GM19467 (cell line): Measurements from ENCODE around the gene STK38L.

Experiments used
- ATAC-seq: cut with Tn5 transposase; IDR thresholded peaks from one replicate; pipeline ENCODE4 v1.9.1; 2021; ENCODE audit warnings: mild to moderate bottlenecking, moderate library complexity; ENCODE audit not compliant: unreplicated experiment

The STK38L gene

DNA sequence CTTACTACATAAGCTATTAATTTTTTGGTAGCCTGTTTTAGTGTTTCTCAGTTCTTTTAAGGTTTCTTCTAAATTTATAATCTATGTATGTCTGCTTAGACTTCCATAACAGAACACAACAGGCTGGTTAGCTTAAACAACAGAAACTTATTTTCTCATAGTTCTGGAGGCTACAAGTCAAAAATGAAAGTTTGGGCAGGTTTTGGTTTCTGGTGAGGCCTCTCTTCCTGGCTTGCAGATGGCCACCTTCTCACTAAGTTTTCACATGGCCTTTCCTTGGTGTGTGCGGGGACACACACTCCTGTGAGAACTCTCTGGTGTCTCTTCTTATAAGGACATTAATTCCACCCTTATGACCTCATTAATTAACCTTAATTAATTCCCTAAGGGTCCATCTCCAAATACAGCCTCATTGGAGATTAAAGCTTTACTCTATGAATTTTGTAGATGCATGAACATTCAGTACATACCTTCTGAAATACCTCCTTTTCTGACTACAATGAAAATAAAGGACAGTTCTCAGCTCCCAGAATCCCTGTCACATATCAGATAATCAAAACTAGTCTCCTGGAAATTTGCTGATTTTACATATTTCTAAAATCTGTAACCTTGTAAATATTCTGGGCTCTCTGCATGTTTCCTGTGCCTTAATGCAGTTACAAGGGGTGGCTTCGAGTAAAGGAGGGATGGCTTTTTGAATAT is 65.4 kb downstream of the STK38L start:
- no peak for ATAC-seq

- no peak for ATAC-seq
Measured at GRCh38 chr12:27309995-27310315, 65.9 kb downstream of the STK38L start.

DNA sequence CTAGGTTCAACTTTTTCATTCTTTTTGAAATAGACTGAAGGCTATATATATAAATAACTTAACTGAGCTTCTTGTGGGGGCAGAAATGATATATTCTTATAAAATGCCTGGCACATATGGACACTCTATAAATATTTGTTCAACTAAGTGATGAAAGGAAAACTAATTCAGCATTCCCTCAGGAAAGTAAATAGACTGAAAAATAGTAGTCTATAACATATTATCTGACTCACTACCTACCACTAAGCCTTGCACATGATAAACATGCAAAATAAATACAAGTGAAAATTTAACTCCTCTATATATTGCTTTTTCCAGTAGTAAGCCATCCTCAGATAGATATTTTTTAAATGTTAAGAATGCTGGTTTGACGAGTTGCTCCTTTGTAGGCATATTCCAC is 72.9 kb downstream of the STK38L start:
- no peak for ATAC-seq

GRCh38 chr12:27319409-27319808 is 75.3 kb downstream of the STK38L start:
- no peak for ATAC-seq

- no peak for ATAC-seq
Measured at GRCh38 chr12:27319848-27320247, 75.8 kb downstream of the STK38L start.

GRCh38 chr12:27324530-27324929 is 80.4 kb downstream of the STK38L start:
- ATAC-seq = no peak

DNA sequence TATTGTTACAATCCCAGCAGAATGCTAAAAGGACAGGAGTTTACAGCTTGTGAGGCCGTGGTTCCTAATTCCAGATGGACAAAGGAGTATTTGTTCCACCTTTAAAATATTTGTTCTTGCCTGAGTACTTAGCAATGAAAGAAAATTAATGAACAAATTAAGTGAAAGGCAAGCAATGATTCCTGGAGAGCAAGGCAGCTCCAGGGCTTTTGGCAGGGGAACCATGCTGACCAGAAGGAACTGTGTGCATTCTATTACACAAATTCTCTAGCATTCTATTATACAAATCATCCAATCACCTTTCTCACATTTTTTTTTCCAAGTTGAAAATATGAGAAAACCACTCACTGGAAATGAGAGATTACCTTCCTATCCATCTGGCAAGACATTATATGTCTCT is 86.8 kb downstream of the STK38L start:
- ATAC-seq = no peak

GRCh38 chr12:27331291-27331926 is 87.3 kb downstream of the STK38L start:
- ATAC-seq = peak; percentile 25

- no peak for ATAC-seq
Measured at GRCh38 chr12:27331927-27332324, 87.8 kb downstream of the STK38L start.

GRCh38 chr12:27332407-27332713 is 88.3 kb downstream of the STK38L start:
- no peak for ATAC-seq

DNA sequence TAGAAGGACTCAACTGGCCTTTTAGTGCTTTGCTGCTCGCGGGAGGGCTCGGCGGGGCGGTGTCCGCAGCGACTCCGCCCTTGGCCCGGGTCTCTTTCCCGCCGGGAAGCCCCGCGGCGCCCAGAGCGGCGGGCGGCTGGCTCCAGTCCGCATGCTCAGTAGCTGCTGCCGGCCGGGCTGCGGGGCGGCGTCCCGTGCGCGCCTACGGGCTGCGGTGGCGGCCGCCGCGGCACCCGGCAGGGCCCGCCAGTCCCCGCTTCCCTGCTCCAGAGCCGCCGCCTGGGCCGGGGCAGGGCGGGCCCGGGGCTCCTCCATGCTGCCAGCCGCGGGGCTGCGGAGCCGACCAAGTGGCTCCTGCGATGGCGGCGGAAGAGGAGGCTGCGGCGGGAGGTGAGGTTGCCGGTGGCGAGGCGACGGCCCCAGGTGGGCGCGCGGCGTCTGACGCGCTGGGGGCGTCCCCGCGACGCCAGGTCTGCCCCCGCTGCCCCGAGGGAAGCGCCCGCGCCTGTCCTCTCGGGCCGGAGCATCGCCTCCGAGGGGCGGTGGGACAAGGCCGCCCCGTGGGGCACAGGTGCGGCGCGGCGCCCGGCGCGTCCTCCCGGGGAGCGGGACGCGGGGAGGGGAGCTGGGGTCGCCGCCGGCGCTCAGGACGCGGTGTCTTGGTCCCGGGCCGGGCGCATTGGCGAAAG is 88.8 kb downstream of the STK38L start, which contains the start of gene BMAL2:
Gene BMAL2, plus strand, starts transcription at position 123 of the 689 bp plus-strand sequence. Its CDS starts 237 bp downstream, at position 360.
- ATAC-seq = peak; percentile 38

DNA sequence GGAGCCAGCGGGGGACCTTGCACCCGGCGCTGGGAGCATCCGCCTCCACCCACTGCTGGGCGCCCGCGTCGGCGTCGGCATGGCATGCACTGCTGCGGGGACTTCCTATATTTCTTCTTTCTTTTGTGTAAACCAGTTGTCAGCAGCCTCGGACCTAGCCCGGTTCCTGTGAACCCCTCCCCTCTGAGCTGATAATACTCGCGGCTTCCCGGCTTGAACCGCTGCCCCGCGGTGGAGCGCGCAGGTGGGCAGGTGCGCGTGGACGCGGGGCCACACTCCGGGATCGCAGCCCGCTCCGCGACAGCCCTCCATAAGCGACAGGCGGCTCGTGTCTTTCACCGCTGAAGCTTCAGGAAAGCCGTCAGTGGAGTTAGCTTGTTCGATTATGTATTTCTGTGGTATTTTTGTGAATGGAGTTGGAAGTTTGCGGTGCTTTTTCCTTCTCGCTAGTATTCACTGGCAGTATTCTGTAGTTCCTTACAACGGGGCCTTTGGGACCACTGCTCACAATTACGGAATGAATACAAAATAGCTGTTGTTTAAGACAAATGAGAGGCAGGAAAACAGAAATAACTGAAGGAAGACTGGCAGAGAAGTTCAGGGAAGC is 89.4 kb downstream of the STK38L start:
- peak; percentile 23 for ATAC-seq

DNA sequence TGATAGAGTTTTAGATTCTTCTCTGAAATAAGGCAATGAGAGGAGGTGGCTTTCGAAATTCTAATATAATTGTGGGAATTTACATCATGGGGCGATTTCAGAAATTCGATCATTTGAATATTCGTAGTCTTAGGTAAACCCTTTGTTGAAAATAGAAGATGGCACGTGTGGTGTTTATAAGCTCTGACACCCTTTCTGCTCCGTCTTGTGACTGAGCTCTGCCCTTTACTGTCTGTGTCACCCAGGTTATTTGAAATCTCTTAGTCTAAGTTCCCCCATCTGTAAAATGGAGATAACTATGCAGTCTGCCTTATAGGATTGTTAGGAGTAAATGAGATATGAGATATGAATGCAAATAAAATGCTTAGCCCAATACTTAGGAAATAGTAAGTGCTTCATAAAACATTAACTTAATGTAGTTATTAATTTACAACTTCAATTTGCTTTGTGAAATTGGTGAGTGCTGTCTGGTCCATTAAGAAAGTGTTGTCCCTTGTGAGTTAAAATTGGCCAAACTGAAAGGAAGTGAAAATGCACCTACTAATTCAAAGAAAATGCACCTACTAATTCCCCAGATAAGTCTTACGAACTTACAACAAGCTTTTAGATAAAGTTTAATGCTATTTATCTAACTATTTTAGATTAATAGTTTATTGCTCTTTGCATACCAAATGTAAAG is 90.1 kb downstream of the STK38L start:
- ATAC-seq = peak; percentile 17

GRCh38 chr12:27334721-27335082 is 90.6 kb downstream of the STK38L start:
- ATAC-seq = no peak

DNA sequence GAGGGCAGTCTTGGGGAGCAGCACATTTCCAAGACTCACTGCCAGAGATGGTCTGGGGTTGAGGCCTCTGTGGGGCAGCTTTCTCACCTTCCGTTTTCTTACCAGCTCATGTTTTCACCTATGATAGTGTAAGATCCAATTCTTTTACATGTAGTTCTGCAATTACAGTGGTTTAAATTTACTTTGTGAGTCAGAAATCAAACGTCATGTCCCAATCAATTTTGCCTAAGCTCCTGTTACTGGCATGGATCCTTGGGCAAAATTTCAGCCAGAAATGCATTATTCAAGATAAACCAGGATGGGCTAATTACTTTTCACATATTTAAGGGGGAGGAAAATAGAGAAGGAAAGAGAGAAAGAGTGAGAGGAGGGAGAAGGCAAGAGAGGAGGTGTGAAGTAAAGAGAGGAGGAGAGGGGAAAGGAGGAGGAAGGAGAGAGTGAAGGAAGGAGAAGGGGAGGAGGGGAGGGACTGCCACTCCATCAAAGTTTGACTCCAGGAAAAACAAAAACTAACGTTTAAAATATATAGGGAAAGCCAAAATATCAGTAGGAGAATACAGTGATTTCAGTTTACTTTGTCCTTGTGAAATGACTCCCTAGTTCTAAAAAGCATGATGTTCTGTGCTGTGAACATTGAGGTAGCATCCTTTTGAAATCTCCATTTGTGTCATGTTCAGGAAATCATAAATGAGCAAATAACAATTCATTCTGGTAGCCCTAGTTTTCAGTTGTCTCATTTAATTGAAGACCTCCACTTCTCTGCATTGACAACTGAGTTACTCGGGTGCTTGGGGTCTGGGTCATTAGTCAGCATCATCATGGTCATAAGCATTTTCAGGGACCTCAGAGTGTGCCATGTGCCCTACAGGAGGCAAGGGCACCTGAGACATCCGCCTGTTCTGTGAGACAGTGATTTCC is 91.5 kb downstream of the STK38L start:
- ATAC-seq = no peak

DNA sequence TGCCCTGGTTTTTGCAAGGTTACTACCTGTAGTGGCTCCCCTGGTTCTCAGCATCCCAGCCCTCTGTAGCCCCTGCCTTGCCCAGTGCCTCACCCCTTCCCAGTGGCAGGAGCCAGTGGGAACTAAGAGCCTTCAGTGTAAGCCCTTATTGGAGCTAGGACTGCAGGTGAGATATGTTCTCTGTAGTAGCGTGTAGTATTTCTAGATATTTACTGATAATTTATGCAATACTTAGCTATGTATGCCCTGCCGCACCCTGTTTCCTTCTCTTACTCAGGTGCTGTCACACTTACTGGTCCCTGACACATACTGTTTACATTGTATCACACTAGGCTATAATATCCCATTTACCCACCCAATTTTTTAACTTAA is 92.2 kb downstream of the STK38L start:
- no peak for ATAC-seq

DNA sequence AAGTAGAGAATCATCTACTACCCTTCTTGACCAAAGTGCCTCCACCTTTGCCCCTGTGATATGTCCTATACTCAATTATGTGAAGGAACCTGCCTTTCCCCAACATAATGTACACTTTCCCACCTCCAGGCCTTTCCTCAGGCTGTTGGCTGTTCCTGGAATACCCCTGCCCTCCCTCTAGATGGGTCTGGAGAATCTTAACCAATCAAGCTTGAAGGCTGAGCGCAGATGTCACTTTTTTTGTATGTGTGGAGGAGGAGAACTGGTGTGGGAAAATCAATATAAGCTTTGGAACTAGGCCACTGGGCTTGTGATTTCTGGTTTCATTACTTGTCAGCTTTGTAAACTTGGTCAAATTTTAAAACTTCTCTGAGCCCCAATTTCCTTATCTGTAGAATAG is 93.3 kb downstream of the STK38L start:
- no peak for ATAC-seq

GRCh38 chr12:27338473-27338872 is 94.4 kb downstream of the STK38L start:
- ATAC-seq = no peak

DNA sequence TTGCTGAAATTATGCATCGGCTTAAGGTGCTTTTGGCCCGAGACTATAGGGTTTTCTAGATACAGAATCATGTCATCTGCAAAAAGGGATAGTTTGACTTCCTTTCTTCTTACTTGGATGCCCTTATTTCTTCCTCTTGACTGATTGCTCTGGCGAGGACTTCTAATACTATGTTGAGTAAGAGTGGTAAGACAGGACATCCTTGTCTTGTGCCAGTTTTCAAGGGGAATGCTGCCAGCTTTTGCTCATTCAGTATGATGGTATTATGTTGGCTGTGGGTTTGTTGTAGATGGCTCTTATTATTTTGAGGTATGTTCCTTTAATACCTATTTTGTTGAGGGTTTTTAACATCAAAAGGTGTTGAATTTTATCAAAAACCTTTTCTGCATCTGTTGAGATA is 96.9 kb downstream of the STK38L start:
- ATAC-seq = no peak

DNA sequence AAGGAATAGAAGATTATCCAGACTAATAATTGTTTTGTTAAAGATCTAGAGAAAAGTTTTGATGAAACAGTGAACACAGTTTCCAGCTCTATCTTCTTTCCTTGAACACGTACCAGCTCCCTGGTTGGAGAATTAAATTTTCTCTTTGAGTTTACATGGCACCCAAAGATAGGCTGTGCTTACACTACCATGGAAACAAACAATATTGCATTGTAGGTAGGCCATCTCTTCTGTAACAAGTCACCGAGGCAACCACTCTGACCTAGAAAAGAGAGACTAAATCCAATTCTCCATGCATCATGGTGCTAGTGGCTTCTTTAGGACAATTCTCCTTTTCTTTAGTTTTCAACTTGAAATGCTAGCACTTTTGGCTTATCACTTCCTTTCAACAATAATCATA is 98.5 kb downstream of the STK38L start:
- no peak for ATAC-seq
